HPDE6-E6E7 (cell line): ENCODE results near the gene ZDHHC8.

Source experiments
- DNase-seq: peaks from one replicate; pipeline ENCODE4 v3.0.0; 2011; ENCODE audit warnings: missing footprints; ENCODE audit errors: extremely low spot score

ZDHHC8 gene

DNA sequence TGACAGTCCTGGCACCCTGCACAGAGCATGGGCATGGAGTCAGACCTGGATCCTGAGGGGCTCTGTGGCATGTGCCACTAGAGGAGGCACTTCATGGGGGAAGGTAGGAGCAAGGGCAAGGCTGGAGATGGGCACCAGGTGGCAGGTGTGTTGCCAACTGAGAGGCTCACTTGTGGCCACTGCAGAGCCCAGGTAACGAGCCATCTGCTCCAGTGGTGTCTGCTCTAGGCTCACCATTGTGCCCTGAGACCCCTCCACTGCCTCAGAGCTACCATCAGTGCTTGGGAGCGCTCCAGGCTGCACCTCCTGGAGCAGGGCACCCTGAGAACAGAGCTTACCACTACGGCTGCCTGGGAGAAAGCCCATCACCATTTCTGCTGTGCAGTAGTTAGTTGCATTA lies 1.3 kb upstream of the ZDHHC8 start:
- no peak for DNase-seq

DNA sequence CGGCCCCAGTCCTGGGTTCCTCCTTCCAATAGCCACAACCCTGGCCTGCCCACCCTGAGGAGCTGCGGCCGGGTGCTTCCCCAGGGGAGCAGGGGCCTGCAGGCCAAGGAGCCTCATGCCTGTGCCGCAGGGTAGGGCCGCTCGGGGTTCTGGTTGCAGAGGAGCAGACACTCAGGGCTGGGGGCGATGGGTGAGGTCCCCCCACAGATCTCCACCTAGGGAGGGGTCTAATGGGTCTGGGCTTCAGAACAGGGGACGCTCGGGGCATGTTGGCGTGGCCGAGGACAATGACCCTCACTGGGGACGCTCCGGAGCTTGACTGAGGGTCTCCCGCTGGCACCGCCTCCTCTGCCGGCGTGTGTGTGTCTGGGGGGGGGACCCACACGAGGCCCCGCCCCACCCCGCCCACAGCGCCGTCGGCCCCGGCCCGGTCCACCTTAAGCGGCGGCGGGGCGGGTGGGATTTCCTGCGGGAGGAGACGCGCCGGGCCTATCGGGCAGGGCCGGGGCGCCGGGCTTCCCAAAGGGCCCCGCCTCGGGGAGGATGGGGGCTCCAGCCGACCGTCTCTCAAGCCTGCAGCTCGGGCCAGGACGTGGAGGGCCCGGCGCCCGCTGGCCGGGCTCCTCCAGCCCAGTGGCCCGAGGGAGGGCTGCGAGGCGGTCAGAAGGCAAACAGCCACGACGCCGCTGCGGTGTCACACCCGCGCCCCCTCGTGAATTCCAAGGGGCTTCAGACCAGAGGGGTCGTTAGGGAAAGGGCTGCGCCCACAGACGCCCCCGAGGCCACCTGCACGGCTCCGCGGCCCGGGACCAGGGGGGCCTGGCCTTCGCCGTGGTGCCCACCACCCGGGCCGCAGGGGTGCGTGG lies 640 bp upstream of the ZDHHC8 start:
- peak; percentile 60 for DNase-seq

DNA sequence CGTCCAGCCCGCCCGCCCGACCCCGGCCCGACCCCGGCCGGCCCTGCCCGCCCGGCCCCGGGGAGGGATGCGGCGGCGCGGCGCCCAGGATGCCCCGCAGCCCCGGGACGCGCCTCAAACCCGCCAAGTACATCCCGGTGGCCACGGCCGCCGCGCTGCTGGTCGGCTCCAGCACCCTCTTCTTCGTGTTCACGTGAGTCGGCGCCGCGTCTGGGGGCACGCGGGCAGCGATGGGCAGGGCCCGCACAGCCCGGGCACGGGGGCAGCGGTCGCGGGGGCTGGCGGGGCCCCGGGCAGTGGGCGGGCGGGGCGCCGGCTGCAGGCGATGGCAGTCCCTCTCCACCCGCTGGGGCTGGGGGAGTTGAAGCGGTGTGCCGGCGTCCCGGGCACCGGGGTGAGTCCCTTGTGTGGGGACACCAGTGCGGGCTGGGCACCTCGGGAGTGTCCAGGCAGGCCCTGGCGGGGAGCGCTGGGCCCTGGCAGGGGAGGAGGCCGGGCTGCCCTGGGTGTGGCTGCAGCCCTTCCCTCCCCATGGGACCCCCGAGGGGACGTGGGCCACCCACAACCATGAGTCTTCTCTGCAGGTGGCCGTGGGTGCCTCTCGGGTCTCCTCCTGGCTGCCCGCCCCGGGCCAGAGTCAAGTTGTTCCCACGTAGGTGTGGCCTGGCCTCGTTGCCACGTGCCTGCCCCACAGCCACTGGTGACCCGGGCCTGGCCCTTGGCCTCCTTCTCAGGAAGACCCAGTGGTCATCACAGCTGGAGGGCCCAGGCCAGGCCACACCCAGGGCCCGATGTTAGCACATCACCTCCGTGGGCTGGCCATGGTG lies 468 bp downstream of the ZDHHC8 start:
- DNase-seq, result no peak

DNA sequence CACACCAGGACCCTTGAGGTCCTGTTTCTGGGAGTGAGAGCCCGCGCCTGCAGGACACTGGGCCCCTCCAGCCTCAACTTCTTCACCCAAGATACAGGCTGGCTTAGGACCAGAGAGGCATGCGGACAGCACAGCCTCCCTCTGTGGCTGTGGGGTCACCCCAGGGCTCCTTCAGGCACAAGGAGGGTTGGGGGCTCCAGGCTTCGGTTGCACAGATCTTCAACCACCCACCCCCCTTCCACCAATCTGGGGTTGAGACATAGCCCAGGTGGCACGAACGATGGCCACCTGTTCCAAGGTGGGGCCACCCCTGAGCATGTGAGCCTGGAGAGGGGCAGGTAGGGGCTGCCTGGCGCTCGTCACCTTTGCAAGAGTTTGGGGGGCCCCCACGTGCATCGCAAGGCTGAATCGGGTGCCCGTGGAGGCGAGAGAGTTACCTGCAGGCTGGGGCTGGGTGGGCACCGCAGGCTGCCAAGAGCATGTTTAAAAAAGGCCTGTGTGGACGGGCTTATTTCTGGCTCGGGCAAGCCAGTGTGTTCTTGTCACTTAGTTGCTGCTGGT lies 1.2 kb downstream of the ZDHHC8 start:
- DNase-seq, result no peak

DNA sequence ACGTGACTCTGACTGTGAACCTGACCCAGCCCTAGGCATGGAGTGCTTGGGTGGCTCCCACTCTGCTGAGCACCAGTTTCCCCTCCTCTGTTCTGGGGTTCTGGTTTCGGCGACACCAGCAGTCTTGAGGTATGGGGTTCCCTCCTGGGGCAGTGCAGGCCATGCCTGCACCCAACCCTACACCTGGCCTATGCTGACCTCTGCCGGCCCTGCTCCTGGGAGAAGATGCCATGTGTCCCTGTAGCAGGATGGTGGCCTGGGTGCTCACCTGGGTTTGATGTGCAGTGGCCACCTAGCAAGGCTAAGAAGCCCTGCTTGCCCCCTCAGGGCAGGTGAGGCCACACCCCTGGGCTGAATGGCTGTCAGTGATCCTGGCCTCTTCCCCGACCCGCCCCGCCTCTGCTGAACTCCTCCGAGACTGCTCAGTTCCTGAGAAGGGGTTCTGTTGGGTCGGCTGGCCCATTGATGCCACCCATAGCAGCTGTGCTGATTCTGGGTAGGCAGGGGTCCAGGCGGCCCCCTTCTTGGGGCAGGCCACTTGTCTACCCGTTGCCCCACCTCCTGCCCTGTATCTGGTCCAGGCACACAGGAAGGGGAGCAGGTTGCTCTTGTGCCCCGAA lies 2.4 kb downstream of the ZDHHC8 start:
- no peak for DNase-seq

DNA sequence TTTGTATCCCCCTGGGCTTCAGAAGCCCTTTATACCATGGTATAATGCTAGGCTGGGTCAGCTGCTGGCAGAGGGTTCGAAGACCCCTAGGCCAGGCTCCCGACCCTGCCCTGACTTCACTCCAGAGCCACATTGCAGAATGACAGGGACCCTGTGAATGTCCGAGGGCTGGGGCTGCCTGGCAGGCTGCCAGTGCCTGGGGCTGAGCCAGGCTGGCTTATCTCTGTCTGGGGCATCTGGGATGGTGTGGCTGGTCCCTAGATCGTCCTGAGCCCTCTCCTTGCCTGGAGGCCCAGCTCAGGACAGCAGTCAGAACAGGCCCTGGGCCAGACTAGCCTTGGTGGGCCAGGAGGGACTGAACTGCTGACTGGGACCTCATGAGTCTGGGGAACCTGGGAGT lies 3.7 kb downstream of the ZDHHC8 start:
- no peak for DNase-seq

DNA sequence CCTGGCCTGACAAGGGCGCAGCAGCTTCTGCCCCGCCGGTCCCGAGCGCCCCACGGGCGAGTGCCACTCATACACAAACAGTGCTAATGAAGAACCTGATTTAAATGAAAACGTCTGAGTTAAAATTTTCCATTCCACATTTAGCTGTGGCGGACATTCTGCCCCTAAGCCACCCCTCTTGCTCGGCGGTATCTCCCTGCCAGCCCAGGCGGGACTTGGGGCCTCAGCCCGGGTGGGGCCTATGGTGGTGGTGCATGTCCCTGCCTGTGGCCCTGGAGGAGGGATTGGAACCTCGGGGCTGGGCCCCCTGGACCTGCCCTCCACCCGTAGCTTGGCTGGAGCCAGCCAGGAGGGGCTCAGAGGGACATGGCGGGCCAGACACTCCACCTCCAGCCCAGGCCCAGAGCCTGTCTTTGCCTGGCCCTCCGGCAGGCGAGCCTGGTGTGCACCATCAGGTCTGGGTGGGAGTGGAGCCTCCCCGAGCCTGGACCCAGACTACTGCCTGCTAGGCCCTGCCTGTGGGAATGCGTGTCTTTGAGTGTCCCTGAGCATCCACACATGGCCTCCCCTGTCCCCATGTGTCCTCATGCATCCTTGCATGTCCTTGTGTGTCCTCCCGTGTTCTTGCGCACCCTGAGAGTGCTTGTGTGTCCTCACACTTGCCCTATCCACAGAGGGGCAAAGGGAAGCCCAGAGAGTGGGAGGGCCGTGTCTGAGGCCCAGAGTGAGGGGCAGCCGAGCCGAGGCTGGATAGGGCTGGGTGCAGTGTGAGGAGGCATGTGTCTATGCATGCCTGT lies 4.4 kb downstream of the ZDHHC8 start:
- no peak for DNase-seq

DNA sequence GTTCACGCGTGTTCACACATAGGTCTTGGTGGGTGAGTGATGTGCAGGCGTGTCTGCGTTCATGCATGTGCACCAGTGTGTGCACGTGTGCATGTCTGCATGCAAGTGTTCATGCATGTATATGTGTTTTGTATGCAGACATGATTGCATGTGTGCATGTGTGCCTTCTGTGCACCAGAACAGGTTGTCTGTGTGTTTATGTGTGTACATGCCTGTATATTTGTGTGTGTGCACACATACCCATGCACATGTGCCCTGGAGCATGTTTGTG lies 4.9 kb downstream of the ZDHHC8 start:
- DNase-seq, result no peak

DNA sequence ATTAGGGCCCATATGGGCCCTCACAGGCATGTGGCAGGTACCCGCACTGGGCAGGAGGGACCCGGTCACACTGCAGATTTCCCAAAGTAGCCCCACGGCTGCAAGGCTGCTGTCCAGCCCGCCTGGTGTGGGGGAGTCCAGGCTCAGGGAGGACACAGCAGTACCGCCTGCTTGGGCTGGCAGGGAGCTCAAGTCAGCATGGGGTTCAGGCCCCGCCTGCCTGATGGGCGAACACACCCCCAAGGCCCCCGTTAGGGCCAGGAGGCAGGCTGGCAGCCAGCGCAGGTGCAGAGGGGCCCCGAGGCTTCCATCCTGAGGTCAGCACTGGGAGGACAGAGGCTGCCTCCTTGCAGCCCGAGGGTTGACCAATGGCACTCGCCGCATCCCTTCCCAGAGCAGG lies 5.5 kb downstream of the ZDHHC8 start:
- no peak for DNase-seq

DNA sequence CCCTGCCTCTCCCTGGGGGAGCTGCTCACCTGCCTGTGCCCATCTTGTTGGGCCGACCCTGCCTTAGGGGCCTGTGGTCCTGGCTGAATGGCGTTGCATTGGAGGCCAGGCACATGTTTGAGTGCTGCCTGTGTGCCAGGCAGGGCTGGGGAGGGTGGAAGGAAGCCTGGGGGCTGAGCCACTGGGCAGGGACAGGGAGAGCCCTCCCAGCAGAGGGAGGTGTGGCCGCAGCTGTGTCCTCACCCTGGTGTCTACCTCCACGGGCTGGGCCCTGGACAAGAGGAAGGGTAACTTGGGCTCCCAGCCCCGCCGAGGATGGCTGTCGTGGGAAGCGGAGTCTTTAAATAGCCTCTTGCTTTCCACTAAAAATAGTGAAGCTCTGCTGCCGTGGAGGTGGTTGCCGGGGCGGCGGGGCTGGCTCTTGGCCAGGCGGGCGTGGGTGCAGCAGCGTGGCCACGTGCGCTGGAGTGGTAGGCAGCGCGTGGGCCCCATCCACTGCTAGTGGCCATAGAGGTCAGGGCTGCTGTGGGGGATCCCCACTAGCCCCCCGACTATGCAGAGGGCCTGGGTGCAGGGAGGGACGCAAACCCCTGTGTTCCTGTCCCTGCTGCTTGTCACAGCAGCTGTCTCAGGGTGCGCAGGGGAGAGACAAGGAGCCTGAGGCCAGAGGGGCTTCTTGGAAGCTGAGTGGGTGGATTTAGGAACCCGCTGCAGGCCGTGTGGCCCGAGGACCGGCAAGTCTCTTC lies 6.2 kb downstream of the ZDHHC8 start:
- no peak for DNase-seq

DNA sequence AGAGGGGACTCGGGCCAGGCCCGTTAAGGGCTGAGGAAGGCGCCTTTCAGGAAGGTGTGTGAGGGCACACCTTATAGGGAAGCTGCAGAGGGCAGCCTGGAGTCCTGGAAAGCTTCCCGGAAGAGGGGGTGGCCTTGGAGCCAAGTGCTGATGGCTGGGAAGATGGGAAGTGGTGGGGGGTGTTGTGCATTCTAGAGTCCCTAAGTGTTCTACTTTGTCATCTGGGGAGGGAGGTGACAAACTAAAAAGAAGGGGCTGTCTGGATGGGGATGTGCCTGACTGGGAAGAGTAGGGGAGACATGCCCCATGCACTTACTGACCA lies 6.8 kb downstream of the ZDHHC8 start:
- no peak for DNase-seq

DNA sequence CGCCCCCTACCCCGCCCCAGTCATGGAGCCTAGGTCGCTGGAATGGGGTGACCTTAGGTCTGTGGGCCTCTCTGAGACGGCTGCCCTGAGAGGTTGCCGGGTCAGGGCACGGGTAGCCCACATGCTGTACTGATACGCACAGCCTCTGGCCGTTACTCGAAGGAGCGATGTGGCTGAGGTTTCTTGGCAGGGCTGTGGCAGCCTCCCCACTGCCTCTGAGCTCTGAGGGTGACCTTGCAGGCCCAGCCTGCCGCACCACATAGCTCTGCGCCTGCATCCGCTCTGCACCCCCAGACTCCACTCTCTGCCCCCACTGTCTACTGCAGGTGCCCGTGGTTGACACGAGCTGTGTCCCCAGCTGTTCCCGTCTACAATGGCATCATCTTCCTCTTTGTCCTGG lies 7.3 kb downstream of the ZDHHC8 start:
- DNase-seq, result no peak

DNA sequence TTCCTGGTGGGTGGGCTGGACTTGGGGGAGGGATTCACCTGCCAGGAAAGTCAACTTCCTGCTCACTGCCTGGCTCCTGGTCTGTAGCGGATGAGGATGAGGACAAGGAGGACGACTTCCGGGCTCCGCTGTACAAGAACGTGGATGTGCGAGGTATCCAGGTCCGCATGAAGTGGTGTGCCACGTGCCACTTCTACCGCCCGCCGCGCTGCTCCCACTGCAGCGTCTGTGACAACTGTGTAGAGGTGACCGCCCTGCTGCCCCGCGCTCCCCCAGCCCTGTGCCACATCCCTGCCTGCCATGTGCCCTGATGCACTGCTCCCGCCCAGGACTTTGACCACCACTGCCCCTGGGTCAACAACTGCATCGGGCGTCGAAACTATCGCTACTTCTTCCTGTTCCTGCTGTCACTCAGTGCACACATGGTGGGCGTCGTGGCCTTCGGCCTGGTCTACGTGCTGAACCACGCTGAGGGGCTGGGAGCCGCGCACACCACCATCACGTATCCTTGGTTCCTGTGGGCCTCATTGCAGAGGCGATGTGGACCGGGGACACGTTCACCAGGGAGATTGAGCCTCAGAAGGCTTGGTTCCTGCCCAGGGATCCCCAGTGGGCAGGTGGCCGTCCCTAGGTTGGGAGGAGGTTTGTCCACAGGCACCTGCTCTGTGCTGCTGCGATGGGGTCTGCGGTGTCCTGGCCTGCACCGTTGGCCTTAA lies 7.9 kb downstream of the ZDHHC8 start:
- DNase-seq, result no peak

DNA sequence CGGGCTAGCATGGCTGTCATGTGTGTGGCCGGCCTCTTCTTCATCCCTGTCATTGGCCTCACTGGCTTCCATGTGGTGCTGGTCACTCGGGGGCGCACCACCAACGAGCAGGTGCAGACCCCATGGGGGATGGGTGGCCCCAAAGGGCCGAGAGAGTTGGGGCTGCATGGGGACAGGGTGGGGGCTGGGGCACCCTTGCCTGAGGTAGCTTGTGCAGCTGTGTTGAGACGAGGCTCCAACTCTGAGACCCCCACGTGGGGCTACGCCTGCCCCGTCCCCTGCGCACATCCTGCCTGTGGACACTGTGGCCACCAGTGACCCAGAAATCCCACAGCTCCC lies 8.5 kb downstream of the ZDHHC8 start:
- no peak for DNase-seq

DNA sequence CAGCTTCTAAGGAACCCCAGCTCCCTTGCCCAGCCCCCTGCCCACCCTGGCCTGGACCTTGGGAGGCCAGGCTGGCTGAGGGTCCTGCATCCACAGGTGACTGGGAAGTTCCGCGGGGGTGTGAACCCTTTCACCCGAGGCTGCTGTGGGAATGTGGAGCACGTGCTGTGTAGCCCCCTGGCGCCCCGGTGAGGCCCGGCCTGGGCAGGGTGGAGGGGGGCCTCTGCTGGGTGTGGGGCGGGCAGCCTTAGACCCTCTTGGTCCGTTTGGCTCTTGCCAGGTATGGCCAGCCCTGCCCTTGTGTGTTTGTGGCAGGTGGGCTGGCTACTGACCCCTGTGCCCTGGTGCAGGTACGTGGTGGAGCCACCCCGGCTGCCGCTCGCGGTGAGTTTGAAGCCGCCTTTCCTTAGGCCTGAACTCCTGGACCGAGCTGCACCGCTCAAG lies 8.9 kb downstream of the ZDHHC8 start:
- DNase-seq, result no peak

DNA sequence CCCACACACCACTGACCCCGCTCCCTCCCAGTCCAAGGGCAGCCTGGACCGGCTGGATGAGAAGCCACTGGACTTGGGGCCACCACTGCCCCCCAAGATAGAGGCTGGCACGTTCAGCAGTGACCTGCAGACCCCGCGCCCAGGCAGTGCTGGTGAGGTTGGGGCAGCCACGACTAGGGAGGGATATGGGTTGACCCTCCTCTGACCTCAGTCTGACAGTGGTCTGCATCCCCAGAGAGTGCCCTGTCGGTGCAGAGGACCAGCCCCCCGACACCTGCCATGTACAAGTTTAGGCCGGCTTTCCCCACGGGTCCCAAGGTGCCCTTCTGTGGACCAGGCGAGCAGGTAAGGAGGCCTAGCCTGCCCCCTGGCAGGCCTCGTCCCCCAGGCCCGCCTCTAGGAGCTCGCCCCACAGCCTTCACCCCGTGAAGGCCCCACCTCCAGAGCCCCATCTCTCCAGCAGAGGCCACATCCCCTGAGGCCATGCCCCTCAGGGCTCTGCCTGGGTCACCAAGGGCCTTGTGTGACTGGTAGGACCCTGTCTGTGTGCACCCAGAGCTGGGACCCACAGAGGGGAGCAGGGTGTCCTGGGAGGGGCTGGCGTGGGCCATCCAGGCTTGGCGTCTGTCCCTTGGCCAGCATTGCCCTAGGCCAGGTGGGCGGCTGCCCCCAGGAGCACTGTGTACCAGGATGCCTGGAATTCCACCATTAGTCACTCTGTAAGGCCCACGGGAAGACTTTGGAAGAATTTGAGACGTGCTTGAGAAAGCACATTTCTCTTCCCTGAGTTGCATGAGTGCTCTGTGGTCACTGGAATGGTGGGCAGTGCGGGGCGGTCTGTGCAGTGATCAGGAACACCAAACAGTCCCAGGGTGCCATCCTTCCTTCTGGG lies 9.8 kb downstream of the ZDHHC8 start:
- DNase-seq, result no peak

DNA sequence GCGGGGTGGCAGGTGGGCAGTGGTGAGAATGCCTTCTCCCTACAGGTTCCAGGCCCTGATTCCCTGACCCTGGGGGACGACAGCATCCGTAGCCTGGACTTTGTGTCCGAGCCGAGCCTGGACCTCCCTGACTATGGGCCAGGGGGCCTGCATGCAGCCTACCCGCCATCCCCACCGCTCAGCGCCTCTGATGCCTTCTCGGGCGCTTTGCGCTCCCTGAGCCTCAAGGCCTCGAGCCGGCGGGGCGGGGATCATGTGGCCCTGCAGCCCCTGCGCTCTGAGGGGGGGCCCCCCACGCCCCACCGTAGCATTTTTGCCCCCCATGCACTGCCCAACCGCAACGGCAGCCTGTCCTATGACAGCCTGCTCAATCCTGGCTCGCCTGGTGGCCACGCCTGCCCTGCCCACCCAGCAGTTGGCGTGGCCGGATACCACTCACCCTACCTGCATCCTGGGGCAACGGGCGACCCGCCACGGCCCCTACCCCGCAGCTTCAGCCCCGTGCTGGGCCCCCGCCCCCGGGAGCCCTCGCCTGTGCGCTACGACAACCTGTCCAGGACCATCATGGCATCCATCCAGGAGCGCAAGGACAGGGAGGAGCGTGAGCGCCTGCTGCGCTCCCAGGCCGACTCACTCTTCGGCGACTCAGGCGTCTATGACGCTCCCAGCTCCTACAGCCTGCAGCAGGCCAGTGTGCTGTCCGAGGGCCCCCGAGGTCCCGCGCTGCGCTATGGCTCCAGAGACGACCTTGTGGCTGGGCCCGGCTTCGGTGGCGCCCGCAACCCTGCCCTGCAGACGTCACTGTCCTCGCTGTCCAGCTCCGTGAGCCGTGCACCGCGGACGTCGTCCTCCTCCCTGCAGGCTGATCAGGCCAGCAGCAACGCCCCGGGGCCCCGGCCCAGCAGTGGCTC lies 11.4 kb downstream of the ZDHHC8 start:
- no peak for DNase-seq

DNA sequence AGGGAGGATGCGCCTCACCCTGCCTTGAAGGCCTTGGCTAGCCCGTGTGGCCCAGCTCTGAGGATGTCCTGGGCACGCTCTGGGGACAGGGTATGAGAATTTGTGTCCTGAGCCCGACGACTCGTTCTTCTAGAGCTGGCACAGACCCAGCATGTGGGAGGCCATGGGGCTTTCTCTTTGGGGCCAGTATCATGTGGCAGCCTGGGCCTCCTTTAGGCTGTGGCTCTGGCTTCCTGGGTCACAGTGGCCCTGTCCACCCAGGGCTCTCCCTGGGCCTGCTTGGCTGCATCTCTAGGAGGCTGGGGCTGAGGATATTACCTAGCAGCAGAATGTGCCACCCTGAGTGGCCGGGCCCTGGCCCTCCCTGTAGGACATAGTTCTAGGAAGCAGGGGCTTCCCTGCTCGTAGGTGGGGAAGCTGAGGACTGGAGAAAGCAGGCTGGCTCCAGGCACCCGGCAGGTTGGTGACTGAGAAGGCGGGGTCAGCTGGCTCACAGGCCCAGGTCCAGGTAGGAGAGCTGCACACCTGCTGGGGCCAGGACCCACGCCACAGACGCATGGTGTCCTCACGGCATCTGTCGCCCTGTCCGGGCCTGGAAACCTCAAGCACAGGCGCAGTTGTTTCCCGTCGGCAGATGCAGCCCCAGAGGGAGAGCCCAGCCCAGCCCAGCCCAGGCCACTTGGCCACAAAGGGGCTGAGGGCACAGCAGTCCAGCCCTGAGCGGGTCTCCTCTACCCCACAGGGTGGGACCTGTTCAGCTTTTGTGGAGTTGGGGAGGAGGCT lies 12.5 kb downstream of the ZDHHC8 start:
- DNase-seq, result no peak
